HEK293 (cell line): ENCODE data around the gene SERAC1.

Experiments
- BCL11A ChIP-seq: fragments of 450-650 bp; formaldehyde crosslinking; IDR thresholded peaks from 2 replicates; pipeline ENCODE4 v1.5.1; 2016; ENCODE audit warnings: low read depth, missing biosample characterization, missing genetic modification characterization
- BCL6B ChIP-seq: fragments of 450-650 bp; formaldehyde crosslinking; IDR thresholded peaks from 2 replicates; pipeline ENCODE4 v1.5.1; 2017; ENCODE audit warnings: missing biosample characterization, missing genetic modification characterization
- FEZF1 ChIP-seq: fragments of 450-650 bp; formaldehyde crosslinking; IDR thresholded peaks from 2 replicates; pipeline ENCODE4 v1.5.1; 2016; ENCODE audit warnings: missing biosample characterization, missing genetic modification characterization
- GLI2 ChIP-seq: fragments of 450-650 bp; formaldehyde crosslinking; IDR thresholded peaks from 2 replicates; pipeline ENCODE4; 2017; ENCODE audit warnings: missing biosample characterization, missing genetic modification characterization, low read depth, borderline replicate concordance
- MEIS1 ChIP-seq: sonication (generic); formaldehyde crosslinking; IDR thresholded peaks from 2 replicates; pipeline ENCODE4 v1.8.1; 2022; ENCODE audit warnings: missing genetic modification reagents, mild to moderate bottlenecking, borderline replicate concordance
- PRDM4 ChIP-seq: fragments of 450-650 bp; formaldehyde crosslinking; IDR thresholded peaks from 2 replicates; pipeline ENCODE4 v1.5.1; 2017; ENCODE audit warnings: missing biosample characterization, missing genetic modification characterization
- RBAK ChIP-seq: fragments of 450-650 bp; formaldehyde crosslinking; IDR thresholded peaks from 2 replicates; pipeline ENCODE4 v1.5.1; 2016; ENCODE audit warnings: missing biosample characterization, missing genetic modification characterization
- YY1 ChIP-seq: fragments of 450-650 bp; formaldehyde crosslinking; IDR thresholded peaks from 2 replicates; pipeline ENCODE4 v1.5.1; 2018; ENCODE audit warnings: missing biosample characterization, missing genetic modification characterization
- ZBTB7A ChIP-seq: fragments of 450-650 bp; formaldehyde crosslinking; IDR thresholded peaks from 2 replicates; pipeline ENCODE4 v1.5.1; 2016; ENCODE audit warnings: low read depth, missing biosample characterization, missing genetic modification characterization
- ZNF114 ChIP-seq: fragments of 450-650 bp; formaldehyde crosslinking; IDR thresholded peaks from 2 replicates; pipeline ENCODE4 v1.5.0; 2017; ENCODE audit warnings: missing biosample characterization, missing genetic modification characterization
- ZNF146 ChIP-seq: fragments of 450-650 bp; formaldehyde crosslinking; IDR thresholded peaks from 2 replicates; pipeline ENCODE4 v1.5.1; 2016; ENCODE audit warnings: missing biosample characterization, missing genetic modification characterization
- ZNF155 ChIP-seq: fragments of 450-650 bp; formaldehyde crosslinking; IDR thresholded peaks from 2 replicates; pipeline ENCODE4 v1.5.1; 2016; ENCODE audit warnings: missing biosample characterization, missing genetic modification characterization
- ZNF16 ChIP-seq: fragments of 450-650 bp; formaldehyde crosslinking; IDR thresholded peaks from 2 replicates; pipeline ENCODE4 v1.5.1; 2016; ENCODE audit warnings: low read depth, missing biosample characterization, missing genetic modification characterization
- ZNF169 ChIP-seq: fragments of 450-650 bp; formaldehyde crosslinking; IDR thresholded peaks from 2 replicates; pipeline ENCODE4 v1.5.1; 2016; ENCODE audit warnings: missing biosample characterization, missing genetic modification characterization
- ZNF221 ChIP-seq: fragments of 450-650 bp; formaldehyde crosslinking; IDR thresholded peaks from 2 replicates; pipeline ENCODE4 v1.5.1; 2017; ENCODE audit warnings: missing biosample characterization, missing genetic modification characterization, borderline replicate concordance
- ZNF266 ChIP-seq: fragments of 450-650 bp; formaldehyde crosslinking; IDR thresholded peaks from 2 replicates; pipeline ENCODE4 v1.5.1; 2016; ENCODE audit warnings: missing biosample characterization, missing genetic modification characterization, low read depth
- ZNF280C ChIP-seq: fragments of 450-650 bp; formaldehyde crosslinking; IDR thresholded peaks from 2 replicates; pipeline ENCODE4 v1.5.1; 2016; ENCODE audit warnings: missing biosample characterization, missing genetic modification characterization
- ZNF658 ChIP-seq: fragments of 450-650 bp; formaldehyde crosslinking; IDR thresholded peaks from 2 replicates; pipeline ENCODE4; 2016; ENCODE audit warnings: missing biosample characterization, missing genetic modification characterization
- ZNF837 ChIP-seq: fragments of 450-650 bp; formaldehyde crosslinking; IDR thresholded peaks from 2 replicates; pipeline ENCODE4 v1.5.1; 2016; ENCODE audit warnings: missing biosample characterization, missing genetic modification characterization
- TF ChIP-seq, protein P1 (sequence below): sonication (generic); formaldehyde crosslinking; IDR thresholded peaks from 2 replicates; pipeline ENCODE4 v1.8.1; 2022; ENCODE audit warnings: mild to moderate bottlenecking, moderate library complexity, missing genetic modification reagents
- TF ChIP-seq, protein P2 (sequence below): fragments of 450-650 bp; formaldehyde crosslinking; IDR thresholded peaks from 2 replicates; pipeline ENCODE4 v1.5.1; 2017; ENCODE audit warnings: missing biosample characterization, missing genetic modification characterization
- TF ChIP-seq, protein P3 (sequence below): fragments of 450-650 bp; formaldehyde crosslinking; IDR thresholded peaks from 2 replicates; pipeline ENCODE4 v1.5.1; 2017; ENCODE audit warnings: missing biosample characterization, mild to moderate bottlenecking, missing genetic modification characterization, moderate library complexity
- TF ChIP-seq, protein P4 (sequence below): fragments of 450-650 bp; formaldehyde crosslinking; IDR thresholded peaks from 2 replicates; pipeline ENCODE4; 2016; ENCODE audit warnings: missing biosample characterization, missing genetic modification characterization

SERAC1 gene

DNA sequence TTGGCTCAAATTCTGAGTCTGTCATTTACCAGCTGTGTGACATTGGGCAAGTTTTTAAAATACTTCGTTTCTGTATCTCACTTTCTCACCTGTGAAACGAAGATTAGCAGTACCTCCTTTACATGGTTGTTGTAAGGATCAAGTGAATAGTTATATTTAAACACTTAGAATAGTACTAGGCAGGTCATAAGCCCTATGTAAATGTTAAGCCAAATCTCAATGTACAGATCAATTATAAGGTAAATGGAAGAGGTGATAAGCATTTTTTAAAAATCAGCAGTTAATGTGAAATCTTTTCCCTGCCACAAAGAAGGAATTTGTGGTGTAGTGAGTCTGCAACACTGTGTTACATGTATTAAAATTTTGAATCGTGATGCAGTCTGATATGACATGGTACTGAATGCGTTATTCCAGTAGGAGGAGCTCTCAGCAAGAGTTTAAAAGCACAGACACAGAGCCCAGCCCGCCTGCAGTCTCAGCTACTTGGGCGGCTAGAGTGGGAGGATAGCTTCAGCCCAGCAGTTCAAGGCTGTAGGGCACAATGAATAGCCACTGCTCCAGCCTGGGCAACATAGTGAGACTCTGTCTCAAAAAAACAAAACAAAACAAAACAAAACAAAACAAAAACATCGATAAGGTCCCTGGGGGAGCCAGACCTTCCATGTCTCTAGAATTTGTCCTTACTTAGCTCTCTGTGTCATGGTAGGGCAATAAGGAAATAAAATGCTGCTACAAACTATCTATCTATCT, 46.0 kb upstream of the SERAC1 start (continued):
- TF ChIP-seq ZNF280C (tag by site-specific recombination) (no peak), ZNF221 (tag by site-specific recombination) (no peak), MEIS1 (CRISPR knock-in tag) (no peak), ZNF837 (no peak), GLI2 (tag by site-specific recombination) (no peak), ZNF155 (tag by site-specific recombination) (no peak), ZNF16 (tag by site-specific recombination) (no peak), BCL6B (tag by site-specific recombination) (no peak), RBAK (tag by site-specific recombination) (no peak), BCL11A (tag by site-specific recombination) (no peak), YY1 (tag by site-specific recombination) (no peak), ZNF146 (no peak), PRDM4 (no peak), FEZF1 (tag by site-specific recombination) (no peak), ZNF266 (tag by site-specific recombination) (no peak), ZBTB7A (tag by site-specific recombination) (no peak), ZNF114 (no peak), ZNF169 (no peak), ZNF658 (tag by site-specific recombination) (no peak)
- TF ChIP-seq, protein P1, sequence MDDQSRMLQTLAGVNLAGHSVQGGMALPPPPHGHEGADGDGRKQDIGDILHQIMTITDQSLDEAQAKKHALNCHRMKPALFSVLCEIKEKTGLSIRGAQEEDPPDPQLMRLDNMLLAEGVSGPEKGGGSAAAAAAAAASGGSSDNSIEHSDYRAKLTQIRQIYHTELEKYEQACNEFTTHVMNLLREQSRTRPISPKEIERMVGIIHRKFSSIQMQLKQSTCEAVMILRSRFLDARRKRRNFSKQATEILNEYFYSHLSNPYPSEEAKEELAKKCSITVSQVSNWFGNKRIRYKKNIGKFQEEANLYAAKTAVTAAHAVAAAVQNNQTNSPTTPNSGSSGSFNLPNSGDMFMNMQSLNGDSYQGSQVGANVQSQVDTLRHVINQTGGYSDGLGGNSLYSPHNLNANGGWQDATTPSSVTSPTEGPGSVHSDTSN (CRISPR knock-in tag), result no peak
- TF ChIP-seq, protein P2, sequence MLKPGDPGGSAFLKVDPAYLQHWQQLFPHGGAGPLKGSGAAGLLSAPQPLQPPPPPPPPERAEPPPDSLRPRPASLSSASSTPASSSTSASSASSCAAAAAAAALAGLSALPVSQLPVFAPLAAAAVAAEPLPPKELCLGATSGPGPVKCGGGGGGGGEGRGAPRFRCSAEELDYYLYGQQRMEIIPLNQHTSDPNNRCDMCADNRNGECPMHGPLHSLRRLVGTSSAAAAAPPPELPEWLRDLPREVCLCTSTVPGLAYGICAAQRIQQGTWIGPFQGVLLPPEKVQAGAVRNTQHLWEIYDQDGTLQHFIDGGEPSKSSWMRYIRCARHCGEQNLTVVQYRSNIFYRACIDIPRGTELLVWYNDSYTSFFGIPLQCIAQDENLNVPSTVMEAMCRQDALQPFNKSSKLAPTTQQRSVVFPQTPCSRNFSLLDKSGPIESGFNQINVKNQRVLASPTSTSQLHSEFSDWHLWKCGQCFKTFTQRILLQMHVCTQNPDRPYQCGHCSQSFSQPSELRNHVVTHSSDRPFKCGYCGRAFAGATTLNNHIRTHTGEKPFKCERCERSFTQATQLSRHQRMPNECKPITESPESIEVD, result no peak
- TF ChIP-seq, protein P3, sequence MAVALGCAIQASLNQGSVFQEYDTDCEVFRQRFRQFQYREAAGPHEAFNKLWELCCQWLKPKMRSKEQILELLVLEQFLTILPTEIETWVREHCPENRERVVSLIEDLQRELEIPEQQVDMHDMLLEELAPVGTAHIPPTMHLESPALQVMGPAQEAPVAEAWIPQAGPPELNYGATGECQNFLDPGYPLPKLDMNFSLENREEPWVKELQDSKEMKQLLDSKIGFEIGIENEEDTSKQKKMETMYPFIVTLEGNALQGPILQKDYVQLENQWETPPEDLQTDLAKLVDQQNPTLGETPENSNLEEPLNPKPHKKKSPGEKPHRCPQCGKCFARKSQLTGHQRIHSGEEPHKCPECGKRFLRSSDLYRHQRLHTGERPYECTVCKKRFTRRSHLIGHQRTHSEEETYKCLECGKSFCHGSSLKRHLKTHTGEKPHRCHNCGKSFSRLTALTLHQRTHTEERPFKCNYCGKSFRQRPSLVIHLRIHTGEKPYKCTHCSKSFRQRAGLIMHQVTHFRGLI (tag by site-specific recombination), result peak; percentile 83
- TF ChIP-seq, protein P4, sequence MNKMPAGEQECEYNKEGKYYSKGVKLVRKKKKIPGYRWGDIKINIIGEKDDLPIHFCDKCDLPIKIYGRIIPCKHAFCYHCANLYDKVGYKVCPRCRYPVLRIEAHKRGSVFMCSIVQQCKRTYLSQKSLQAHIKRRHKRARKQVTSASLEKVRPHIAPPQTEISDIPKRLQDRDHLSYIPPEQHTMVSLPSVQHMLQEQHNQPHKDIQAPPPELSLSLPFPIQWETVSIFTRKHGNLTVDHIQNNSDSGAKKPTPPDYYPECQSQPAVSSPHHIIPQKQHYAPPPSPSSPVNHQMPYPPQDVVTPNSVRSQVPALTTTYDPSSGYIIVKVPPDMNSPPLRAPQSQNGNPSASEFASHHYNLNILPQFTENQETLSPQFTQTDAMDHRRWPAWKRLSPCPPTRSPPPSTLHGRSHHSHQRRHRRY (tag by site-specific recombination), result no peak
